ENCODE measurements around the gene PXDN.

DNA sequence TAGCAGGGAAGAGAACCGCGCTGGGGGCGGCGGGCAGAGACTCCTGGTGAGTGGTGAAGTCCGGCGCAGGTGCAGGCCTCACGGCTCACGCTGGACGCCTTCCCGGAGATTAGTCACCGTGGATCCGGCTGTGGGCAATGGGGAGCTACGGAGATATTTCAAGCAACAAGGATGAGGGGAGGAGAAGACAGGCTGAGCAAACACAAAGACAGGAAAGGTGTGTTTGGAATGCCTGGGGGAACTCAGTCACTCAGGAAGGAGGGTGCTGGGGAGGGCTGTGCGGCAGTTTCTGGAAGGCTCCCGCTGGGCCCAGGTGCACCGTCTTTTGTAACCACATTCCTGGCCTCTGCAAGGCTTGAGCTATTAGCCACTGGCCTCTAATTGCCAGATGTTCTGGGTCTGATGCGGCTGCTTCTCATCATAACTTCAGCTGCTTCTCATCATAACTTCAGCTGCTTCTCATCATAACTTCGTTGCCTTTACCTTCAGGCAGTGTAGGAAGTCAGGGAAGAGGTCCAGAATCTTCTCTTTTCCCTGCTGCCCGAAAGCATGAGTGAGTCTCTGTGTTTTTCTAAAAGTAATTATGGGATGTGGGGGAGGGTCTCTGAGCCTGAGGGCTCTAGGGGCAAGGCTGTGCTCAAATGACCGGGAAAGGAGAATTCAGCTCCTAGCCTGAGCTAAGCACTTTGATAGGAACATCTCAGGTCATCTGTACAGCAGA, 118.9 kb downstream of the PXDN start:
- TF ChIP-seq, protein P1, sequence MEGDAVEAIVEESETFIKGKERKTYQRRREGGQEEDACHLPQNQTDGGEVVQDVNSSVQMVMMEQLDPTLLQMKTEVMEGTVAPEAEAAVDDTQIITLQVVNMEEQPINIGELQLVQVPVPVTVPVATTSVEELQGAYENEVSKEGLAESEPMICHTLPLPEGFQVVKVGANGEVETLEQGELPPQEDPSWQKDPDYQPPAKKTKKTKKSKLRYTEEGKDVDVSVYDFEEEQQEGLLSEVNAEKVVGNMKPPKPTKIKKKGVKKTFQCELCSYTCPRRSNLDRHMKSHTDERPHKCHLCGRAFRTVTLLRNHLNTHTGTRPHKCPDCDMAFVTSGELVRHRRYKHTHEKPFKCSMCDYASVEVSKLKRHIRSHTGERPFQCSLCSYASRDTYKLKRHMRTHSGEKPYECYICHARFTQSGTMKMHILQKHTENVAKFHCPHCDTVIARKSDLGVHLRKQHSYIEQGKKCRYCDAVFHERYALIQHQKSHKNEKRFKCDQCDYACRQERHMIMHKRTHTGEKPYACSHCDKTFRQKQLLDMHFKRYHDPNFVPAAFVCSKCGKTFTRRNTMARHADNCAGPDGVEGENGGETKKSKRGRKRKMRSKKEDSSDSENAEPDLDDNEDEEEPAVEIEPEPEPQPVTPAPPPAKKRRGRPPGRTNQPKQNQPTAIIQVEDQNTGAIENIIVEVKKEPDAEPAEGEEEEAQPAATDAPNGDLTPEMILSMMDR (IDR thresholded peaks at IDR 0.05; ENCODE audit: low read depth, low read length, poor library complexity, severe bottlenecking), result no peak
- TF ChIP-seq EZH2phosphoT487 (IDR thresholded peaks at IDR 0.05; ENCODE audit: borderline replicate concordance, low read length), result no peak

Data from DOHH2 (cell line).